Measurements from ENCODE around the gene PRORP. TPM values are rescaled to one million over a fixed set of nuclear protein-coding genes. Genes with fewer than 3 reads are reported as not detected.
A peak's percentile ranks its signal among the peaks of the same experiment; 100 is the strongest.

The PRORP gene
- total RNA-seq, 1 experiment from 2014 or later = 24.7 TPM

DNA sequence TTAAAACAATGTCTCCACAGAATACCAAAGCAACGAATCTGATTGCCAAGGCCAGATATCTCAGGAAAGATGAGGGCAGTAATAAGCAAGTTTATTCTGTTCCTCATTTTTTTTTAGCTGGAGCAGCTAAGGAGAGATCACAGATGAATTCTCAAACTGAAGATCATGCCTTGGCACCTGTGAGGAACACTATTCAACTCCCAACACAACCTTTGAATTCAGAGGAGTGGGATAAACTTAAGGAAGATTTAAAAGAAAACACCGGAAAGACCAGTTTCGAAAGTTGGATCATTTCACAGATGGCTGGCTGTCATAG is 994 bp downstream of the PRORP start:
- no peak for TF ChIP-seq EZH2 (IDR thresholded peaks at IDR 0.05; ENCODE audit: low read depth)
- TF ChIP-seq, protein P1, sequence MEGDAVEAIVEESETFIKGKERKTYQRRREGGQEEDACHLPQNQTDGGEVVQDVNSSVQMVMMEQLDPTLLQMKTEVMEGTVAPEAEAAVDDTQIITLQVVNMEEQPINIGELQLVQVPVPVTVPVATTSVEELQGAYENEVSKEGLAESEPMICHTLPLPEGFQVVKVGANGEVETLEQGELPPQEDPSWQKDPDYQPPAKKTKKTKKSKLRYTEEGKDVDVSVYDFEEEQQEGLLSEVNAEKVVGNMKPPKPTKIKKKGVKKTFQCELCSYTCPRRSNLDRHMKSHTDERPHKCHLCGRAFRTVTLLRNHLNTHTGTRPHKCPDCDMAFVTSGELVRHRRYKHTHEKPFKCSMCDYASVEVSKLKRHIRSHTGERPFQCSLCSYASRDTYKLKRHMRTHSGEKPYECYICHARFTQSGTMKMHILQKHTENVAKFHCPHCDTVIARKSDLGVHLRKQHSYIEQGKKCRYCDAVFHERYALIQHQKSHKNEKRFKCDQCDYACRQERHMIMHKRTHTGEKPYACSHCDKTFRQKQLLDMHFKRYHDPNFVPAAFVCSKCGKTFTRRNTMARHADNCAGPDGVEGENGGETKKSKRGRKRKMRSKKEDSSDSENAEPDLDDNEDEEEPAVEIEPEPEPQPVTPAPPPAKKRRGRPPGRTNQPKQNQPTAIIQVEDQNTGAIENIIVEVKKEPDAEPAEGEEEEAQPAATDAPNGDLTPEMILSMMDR (conservative IDR thresholded peaks at IDR 0.05) = no peak
- H3K27me3 ChIP-seq (ENCODE audit: insufficient read depth, low read depth) = no peaks in the 10 kb centered on the region
- peaks cover 9% of the 10 kb centered on the region for H3K4me1 ChIP-seq (replicated peaks; ENCODE audit: insufficient read depth)
- intact Hi-C loops (cut with micrococcal nuclease; ENCODE audit: unreplicated experiment) = loop anchor here (5.0 kb wide), 1 partner anchor 279 kb away; the partner anchor contains the start of gene NFKBIA
- H3K79me2 ChIP-seq (ENCODE audit: low read depth) = 0 out of 2 replicates have a peak, but pooled peaks cover 14% of the 10 kb centered on the region
- peak overlapping the region; percentile 65 for H3K4me3 ChIP-seq
- no peaks in the 10 kb centered on the region for H4K20me1 ChIP-seq (ENCODE audit: insufficient read depth)
- ChIA-PET POLR2A (ENCODE audit: unreplicated experiment) (no interaction called here), CTCF (interaction anchor here (0.7 kb wide), 2 partner anchors 106 to 295 kb away, joined by 5 to 7 read pairs; no protein-coding TSS in a partner anchor)
- BruUV-seq (replicated peaks) = no TSS peak
- no peak for DNase-seq
- H2AFZ ChIP-seq = peak overlapping the region; percentile 97; the same call in 1 of the 2 replicates
- H3K9me3 ChIP-seq (ENCODE audit: insufficient read depth, low read depth) = no peaks in the 10 kb centered on the region
- H3F3A ChIP-seq (ENCODE audit: insufficient read depth, low read depth) = peaks cover 8% of the 10 kb centered on the region; the same call in 1 of the 2 replicates
- no peaks in the 10 kb centered on the region for H3K9me2 ChIP-seq (ENCODE audit: insufficient read depth)
- no peaks in the 10 kb centered on the region for H3K36me3 ChIP-seq (ENCODE audit: low read depth)
- no peak overlapping the region for H3K27ac ChIP-seq
- peak overlapping the region; percentile 89 for H3K4me2 ChIP-seq

GRCh38 chr14:35124127-35124526 is 1.8 kb downstream of the PRORP start:
- DNase-seq = no peak
- TF ChIP-seq EZH2 (IDR thresholded peaks at IDR 0.05; ENCODE audit: low read depth) = no peak
- TF ChIP-seq, protein P1 (conservative IDR thresholded peaks at IDR 0.05) = no peak
- Histone ChIP-seq H3K9me2 (ENCODE audit: insufficient read depth) (no peaks in the 10 kb centered on the region), H2AFZ (no peak overlapping the region), H3K27me3 (ENCODE audit: insufficient read depth, low read depth) (no peaks in the 10 kb centered on the region), H4K20me1 (ENCODE audit: insufficient read depth) (no peaks in the 10 kb centered on the region), H3F3A (ENCODE audit: insufficient read depth, low read depth) (peaks cover 8% of the 10 kb centered on the region; the same call in 1 of the 2 replicates), H3K4me1 (replicated peaks; ENCODE audit: insufficient read depth) (peaks cover 9% of the 10 kb centered on the region), H3K79me2 (ENCODE audit: low read depth) (0 out of 2 replicates have a peak, but pooled peaks cover 14% of the 10 kb centered on the region), H3K36me3 (ENCODE audit: low read depth) (no peaks in the 10 kb centered on the region), H3K4me3 (no peak overlapping the region), H3K4me2 (peak overlapping the region; percentile 89; the same call in 1 of the 2 replicates), H3K9me3 (ENCODE audit: insufficient read depth, low read depth) (no peaks in the 10 kb centered on the region), H3K27ac (no peak overlapping the region)
- POLR2A ChIA-PET (ENCODE audit: unreplicated experiment) = no interaction called here
- CTCF ChIA-PET = interaction anchor here (0.7 kb wide), 2 partner anchors 106 to 294 kb away, joined by 5 to 7 read pairs; no protein-coding TSS in a partner anchor
- BruUV-seq (replicated peaks) = no TSS peak
- intact Hi-C loops (cut with micrococcal nuclease; ENCODE audit: unreplicated experiment) = loop anchor here (5.0 kb wide), 1 partner anchor 278 kb away; the partner anchor contains the start of gene NFKBIA

DNA sequence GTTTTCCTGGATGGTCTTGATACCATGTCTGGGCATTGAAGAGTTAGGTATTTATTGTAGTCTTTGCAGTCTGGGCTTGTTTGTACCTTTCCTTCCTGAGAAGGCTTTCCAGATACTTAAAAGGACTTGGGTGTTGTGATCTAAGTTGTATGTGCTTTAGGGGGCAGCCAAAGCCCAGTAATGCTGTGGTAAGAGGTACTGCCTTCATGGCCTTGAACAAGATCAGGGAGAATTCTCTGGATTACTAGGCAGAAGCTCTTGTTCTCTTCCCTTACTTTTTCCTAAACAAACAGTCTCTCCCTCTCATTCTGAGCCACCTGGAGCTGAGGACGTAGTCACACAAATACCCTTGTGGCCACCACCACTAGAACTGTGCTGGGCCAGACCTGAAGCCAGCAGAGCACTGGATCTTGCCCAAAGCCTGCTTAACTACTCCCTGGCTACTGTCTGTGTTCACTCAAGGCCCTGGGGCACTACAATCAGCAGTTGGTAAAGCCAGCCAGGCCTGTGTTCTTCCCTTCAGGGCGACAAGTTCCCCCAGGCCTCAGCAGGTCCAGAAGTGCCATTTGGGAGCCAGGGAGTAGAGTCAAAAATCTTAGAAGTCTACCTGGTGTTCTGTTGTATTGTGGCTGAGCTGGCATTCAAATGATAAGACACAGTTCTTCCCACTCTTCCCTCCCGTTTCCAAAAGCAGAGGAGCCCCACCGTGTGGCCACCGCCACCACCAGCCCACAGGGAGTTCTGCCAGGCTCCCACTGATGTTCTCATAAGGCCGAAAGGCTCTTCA is 11.4 kb downstream of the PRORP start:
- no peaks in the 10 kb centered on the region for H3K79me2 ChIP-seq (ENCODE audit: low read depth)
- no peaks in the 10 kb centered on the region for H3K9me3 ChIP-seq (ENCODE audit: insufficient read depth, low read depth)
- H3K36me3 ChIP-seq (ENCODE audit: low read depth) = no peaks in the 10 kb centered on the region
- no peaks in the 10 kb centered on the region for H3F3A ChIP-seq (ENCODE audit: insufficient read depth, low read depth)
- DNase-seq = no peak
- H4K20me1 ChIP-seq (ENCODE audit: insufficient read depth) = no peaks in the 10 kb centered on the region
- TF ChIP-seq EZH2 (IDR thresholded peaks at IDR 0.05; ENCODE audit: low read depth) = no peak
- TF ChIP-seq, protein P1 (conservative IDR thresholded peaks at IDR 0.05) = no peak
- H3K4me1 ChIP-seq (replicated peaks; ENCODE audit: insufficient read depth) = no peaks in the 10 kb centered on the region
- no peak overlapping the region for H3K27ac ChIP-seq
- intact Hi-C loops (cut with micrococcal nuclease; ENCODE audit: unreplicated experiment) = no loop called here
- no peak overlapping the region for H2AFZ ChIP-seq
- H3K9me2 ChIP-seq (ENCODE audit: insufficient read depth) = no peaks in the 10 kb centered on the region
- ChIA-PET POLR2A (ENCODE audit: unreplicated experiment) (no interaction called here), CTCF (no interaction called here)
- no peaks in the 10 kb centered on the region for H3K27me3 ChIP-seq (ENCODE audit: insufficient read depth, low read depth)
- H3K4me2 ChIP-seq = no peak overlapping the region
- BruUV-seq (replicated peaks) = no TSS peak
- no peak overlapping the region for H3K4me3 ChIP-seq
